Fibroblast of lung (primary cell): ENCODE data around the gene CLDN18.

Source experiments
- CTCF ChIP-seq, 2 donors: IDR thresholded peaks in 1 of 2; conservative IDR thresholded peaks in 1 of 2; 1 replicate in 1 of 2; 2 replicates in 1 of 2; pipeline ENCODE4 v1.5.1; 2011 to 2012; ENCODE audit warnings: low read length in 2 of 2, control low read depth in 1 of 2, inconsistent platforms in 1 of 2, low read depth in 1 of 2, mild to moderate bottlenecking in 1 of 2
- EZH2 ChIP-seq: IDR thresholded peaks from 2 replicates; pipeline ENCODE4 v1.5.1; 2012; ENCODE audit warnings: low read length, control low read depth, mild to moderate bottlenecking; ENCODE audit errors: missing control alignments

- TF ChIP-seq CTCF (conservative IDR thresholded peaks at IDR 0.05 in 1 of 2, IDR thresholded peaks at IDR 0.05 in 1 of 2; ENCODE audit: low read depth in 1 of 2, low read length in 2 of 2), result no peak
- no peak for TF ChIP-seq EZH2
Measured at GRCh38 chr3:138082992-138083386, 73.0 kb downstream of the CLDN18 start.
